HG03280 (cell line): ENCODE results near the gene GRID1.

Experiments
- ATAC-seq: cut with Tn5 transposase; IDR thresholded peaks from one replicate; pipeline ENCODE4 v1.9.1; 2021; ENCODE audit warnings: mild to moderate bottlenecking, moderate library complexity; ENCODE audit not compliant: unreplicated experiment

Gene GRID1

DNA sequence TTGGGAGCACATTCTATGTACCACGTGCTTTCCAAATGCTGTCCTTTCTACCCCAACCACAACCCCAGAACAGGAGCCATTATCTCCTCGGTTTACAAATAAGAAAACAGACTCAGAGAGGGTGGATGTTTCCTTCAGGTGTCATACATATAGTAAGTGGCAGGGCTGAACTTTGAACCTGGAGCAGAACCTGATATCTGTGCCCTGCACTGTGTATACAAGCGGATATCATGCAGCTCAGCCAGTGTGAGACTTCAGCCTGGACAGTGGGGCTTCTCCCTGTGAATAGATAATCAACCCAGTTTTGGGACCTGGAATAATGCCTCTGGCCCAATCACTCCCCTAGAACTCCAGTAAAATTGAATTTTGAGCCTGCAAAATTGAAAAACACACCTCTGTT is 341.1 kb downstream of the GRID1 start:
- no peak for ATAC-seq

DNA sequence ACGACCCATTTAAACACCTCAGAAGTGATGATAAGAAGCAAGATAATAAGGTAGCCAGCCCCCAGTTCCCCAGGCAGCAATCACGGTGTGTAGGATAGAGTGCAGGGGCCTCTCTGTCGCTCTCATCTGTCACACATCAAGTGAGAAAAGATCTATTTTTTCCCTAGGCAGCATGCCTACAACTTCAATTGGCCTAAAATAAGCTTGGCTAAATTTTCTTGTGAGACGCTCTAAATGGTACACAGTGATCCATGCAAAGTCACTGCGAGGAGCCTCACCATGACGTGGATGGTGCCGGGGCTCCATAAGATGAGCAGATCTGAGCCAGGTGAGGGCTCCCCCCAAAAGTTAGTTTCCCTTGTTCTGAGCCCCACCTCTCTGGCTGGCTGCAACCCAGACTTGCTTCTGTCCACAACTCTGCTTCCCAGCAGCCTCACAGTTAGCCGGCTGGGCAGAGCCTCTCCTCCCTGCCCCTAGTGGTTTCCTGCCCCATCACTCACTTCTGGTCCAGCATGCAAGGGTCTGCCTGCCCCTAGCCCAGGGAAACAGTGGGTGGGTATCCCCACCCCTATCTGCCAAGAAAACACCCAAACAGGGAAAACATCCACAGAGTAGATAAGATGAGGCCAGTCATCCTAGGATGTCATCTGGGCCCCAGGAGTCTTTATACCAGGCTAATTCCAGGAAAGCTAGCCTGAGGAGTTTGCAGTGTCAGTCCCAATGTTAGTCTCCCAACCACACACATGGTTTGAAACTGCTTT is 342.1 kb downstream of the GRID1 start:
- no peak for ATAC-seq

GRCh38 chr10:86023931-86024280 is 342.7 kb downstream of the GRID1 start:
- no peak for ATAC-seq

DNA sequence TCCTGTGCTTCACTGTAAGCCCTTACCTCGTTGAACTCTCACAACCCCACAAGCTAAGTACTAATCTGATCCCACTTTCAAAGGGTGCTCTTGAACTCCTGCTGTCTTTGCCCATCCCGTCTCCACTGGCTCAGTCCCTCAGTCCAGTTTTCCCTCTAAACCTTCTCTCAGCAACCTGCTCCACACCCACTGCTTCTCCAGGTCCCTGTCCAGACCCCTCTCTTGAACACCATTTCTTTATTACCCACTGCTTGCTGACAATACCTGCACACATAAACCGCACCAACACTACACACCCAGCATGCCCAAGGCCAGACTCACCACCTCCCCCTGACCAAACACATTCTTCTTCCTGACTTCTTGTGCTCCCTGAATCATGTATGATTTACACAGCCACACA is 343.3 kb downstream of the GRID1 start:
- ATAC-seq: no peak

DNA sequence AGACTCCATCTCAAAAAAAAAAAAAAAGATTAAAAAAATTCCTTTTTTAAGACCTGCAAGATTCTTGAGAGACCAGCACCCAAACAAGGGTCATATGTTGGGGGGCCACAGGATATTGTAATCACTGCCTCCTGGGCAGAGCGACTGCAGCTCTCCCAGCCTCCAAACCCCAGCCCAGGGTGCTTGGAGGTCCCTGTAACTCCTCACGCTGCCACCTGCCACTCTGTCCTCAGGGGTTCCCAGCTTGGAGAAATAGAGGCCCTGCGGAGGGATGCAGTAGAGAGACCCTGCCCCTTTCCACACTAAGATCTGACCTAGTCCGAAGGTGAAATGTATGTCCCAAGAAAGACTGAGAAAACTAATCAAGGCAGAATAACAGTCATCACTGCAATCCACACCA is 343.7 kb downstream of the GRID1 start:
- no peak for ATAC-seq

- no peak for ATAC-seq
Measured at GRCh38 chr10:86020134-86020533, 346.5 kb downstream of the GRID1 start.

DNA sequence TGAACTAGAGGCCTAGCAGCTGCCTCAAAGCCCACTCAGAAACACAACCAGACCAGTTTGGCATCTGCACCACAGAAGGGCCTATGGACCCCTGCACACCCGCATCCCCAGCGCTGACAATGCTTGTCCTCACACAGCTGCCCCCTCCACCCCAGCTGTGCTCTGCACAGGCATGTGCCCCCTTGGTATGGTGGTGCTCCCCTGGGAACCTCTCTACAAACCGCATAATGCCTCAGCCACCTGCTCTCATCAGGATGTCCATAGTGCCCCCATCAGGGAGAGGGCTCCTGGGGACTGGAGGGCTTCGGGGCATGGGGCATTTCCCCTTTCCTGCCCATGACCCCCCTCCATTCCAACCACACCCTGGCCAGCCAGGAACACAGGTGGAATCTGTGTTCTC is 347.5 kb downstream of the GRID1 start:
- ATAC-seq: no peak

DNA sequence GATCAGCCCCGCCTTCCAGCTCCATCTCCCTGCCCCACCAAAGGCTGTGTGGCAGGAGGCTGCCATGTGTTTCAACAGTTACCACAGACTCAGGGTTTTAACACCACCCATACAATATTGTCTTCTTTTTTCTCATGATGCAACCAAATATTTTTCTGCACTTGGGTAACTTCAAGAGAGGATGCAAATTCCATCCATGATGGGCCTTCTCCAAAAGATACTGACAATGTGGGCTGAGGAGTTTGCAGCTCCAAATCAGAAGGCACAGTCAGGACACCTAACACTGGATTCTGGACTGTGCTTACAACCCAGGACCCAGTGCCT is 347.9 kb downstream of the GRID1 start:
- no peak for ATAC-seq

- ATAC-seq: no peak
Measured at GRCh38 chr10:86017841-86018734, 348.5 kb downstream of the GRID1 start.

GRCh38 chr10:86013568-86013967 is 353.0 kb downstream of the GRID1 start:
- no peak for ATAC-seq

DNA sequence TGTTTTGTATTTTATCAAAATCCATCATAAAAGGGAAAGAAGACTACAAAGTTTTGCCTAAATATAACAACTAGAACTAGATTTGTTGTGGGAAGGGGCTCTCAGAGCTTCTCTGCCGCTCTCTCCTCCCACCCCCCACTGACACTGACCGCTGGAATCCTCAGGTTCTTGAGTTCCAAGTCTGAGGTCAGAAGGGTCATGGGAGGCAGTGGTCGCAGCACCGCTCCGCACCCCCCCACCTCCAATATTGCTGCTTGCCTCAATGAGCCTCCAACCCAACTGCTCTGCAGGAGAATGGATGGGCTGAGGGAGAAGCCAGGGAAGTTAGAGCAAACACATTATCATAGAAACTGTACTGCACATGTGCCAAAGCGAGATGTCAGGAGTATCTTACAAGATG is 359.4 kb downstream of the GRID1 start:
- ATAC-seq: no peak

DNA sequence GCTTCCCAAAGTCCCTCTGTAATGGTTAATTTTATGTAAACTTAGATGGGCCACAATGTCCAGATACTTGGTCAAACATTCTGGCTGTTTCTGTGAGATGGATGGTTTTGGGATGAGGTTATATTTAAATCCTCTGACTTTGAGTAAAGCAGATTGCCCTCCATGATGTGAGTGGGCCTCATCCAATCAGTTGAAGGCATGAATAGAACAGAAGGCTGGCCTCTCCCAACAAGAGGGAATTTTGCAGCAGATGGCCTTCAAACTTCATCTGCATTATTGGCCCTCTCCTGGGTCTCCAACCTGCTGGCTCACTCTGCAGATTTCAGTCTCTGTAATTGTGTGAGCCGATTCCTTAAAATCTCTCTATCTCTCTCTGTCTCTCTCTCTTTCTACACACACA is 362.3 kb downstream of the GRID1 start:
- ATAC-seq: no peak

- no peak for ATAC-seq
Measured at GRCh38 chr10:86003201-86003621, 363.4 kb downstream of the GRID1 start.

DNA sequence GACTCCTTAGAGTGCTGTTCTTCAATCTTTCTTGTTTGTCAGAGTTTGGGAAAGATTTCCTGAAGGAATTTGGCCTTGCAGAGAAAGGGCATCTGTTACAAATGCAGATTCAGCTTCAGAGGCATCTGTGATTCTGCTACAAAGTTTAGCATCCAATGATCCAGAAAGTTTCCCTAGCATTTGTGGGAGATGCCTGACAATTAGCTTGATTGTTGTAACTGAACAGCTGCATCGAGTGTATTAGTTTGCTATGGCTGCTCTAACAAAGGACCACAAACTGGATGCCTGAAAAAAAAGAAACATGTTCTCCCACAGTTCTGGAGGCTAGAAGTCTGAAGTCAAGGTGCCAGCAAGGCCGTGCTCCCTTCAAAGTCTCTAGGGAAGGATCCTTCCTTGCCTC is 365.1 kb downstream of the GRID1 start:
- ATAC-seq: no peak

DNA sequence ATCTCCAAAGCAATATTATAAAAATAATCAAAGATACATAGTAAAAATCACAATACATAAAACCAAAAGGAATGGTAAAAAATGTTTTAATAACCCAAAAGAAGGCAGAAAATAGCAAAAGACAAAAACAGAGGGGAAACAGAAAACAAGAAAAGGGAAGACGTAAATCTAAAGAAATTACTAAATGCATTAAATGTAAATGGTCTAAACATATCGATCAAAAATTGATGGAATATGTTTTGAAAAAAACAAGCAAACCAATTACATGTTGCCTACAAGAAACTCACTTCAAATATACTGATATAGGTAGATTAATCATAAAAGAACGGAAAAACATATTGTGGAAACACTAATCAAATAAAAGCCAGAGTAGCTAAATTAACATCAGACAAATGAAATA is 369.1 kb downstream of the GRID1 start:
- no peak for ATAC-seq

GRCh38 chr10:85995791-85996190 is 370.8 kb downstream of the GRID1 start:
- ATAC-seq: no peak

DNA sequence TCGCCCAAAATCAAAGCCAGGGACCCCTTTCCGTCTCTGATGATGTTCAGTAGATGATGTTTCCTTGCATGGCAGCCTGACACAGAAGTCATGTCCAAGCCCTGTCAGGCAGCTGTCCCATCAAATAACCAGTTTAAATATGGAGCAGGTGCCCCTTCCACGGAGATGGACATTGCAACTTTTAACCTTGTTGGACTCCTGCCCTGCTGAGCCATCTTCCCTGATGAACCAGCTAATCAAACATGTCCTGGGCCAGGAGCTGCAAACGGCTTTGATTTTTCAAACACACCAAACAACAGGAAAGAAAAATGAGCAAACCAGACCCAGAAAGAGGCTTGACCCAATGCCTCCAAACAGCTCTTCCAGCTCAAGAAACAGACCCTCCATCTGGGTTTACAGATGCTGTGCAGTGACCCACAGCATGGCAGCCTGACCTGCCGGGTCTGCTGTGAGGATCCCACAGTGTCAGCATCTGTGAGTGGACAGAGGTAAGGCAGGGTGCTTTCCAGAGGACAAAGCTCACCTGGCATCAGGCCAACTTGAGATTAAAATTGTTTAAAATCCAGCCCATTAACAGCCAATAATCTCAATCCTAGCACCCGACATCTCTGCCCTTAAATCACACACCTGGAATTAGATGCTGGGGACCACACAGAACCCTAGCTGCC is 372.6 kb downstream of the GRID1 start:
- no peak for ATAC-seq

DNA sequence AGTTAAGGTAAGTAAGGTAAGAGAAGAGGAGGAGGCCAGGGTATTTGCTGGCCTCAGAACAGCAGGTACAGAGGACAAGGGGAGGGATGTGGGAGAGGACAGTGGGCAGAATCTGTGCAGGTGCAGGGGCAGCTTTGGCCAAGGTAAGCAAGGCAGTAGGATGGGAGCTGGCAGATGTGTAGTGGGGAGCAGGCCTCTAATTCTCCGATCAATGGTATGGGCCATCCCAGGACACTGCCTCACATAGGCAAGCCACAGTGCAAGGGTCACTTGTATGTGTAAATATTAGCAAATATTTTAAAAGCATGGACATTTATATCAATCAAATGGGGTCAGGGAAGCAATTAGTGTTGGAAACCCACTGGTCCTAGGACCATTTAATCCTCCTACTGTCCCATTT is 373.5 kb downstream of the GRID1 start:
- no peak for ATAC-seq

GRCh38 chr10:85992324-85992723 is 374.3 kb downstream of the GRID1 start:
- no peak for ATAC-seq

GRCh38 chr10:85986777-85987176 is 379.8 kb downstream of the GRID1 start:
- ATAC-seq: no peak

DNA sequence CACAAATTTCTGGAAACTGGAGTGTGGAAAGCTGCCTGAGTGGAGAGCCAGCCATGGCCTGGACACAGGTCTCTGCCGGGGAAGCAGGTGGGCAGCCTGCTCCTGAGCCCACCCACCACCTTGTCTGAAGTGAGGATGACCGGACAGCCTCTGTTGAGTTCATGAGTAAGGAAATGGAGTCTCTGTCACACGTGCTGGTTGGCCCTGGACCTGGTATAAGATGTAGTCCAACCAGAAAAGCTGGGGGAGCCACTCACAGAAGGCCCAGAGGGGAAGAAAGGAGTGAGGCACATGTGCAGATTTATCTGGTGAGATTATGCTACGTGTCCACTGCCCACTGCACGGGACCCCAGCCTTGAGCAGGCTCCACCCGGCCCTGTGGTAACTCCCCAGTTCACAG is 383.5 kb downstream of the GRID1 start:
- no peak for ATAC-seq

- ATAC-seq: no peak
Measured at GRCh38 chr10:85979598-85979997, 387.0 kb downstream of the GRID1 start.
